ENCODE measurements around the gene GJA5. TPM values are rescaled to one million over a fixed set of nuclear protein-coding genes. Genes with fewer than 3 reads are reported as not detected.
"Not testable (repeated sequence)": the region's sequence is repeated elsewhere in the genome, so short reads cannot be mapped to it uniquely, and the experiment has no call there.

The GJA5 gene
- total RNA-seq, 1 donor from 2014 or later = 0.58 TPM

GRCh38 chr1:147738739-147739476 is 21.5 kb downstream of the GJA5 start:
- Mint-ChIP-seq H3K36me3 (no peaks in the 10 kb centered on the region), H3K27ac (no peak overlapping the region), H3K4me3 (no peak overlapping the region), H3K9me3 (no peaks in the 10 kb centered on the region), H3K27me3 (peaks cover 17% of the 10 kb centered on the region), H3K4me1 (ENCODE audit: unreplicated experiment) (no peaks in the 10 kb centered on the region)
- TF ChIP-seq CTCF (conservative IDR thresholded peaks at IDR 0.05) = no peak
- DNase-seq (ENCODE audit: extremely low spot score, unreplicated experiment) = no peak

- no peaks in the 10 kb centered on the region for H3K36me3 Mint-ChIP-seq
- TF ChIP-seq CTCF (conservative IDR thresholded peaks at IDR 0.05) = no peak
Measured at GRCh38 chr1:147738129-147738528, 22.3 kb downstream of the GJA5 start.

GRCh38 chr1:147736883-147737282 is 23.5 kb downstream of the GJA5 start:
- no peak overlapping the region for H3K27ac Mint-ChIP-seq
- H3K9me3 Mint-ChIP-seq = no peaks in the 10 kb centered on the region
- no peaks in the 10 kb centered on the region for H3K36me3 Mint-ChIP-seq
- H3K27me3 Mint-ChIP-seq = peaks cover 17% of the 10 kb centered on the region
- TF ChIP-seq CTCF (conservative IDR thresholded peaks at IDR 0.05) = no peak
- DNase-seq (ENCODE audit: extremely low spot score, unreplicated experiment) = no peak
- no peak overlapping the region for H3K4me3 Mint-ChIP-seq
- no peaks in the 10 kb centered on the region for H3K4me1 Mint-ChIP-seq (ENCODE audit: unreplicated experiment)

More at GRCh38 chr1:147738129-147738528, 22.3 kb downstream of the GJA5 start:
- Mint-ChIP-seq H3K9me3 (no peaks in the 10 kb centered on the region), H3K27me3 (peaks cover 17% of the 10 kb centered on the region), H3K27ac (no peak overlapping the region), H3K4me3 (no peak overlapping the region), H3K4me1 (ENCODE audit: unreplicated experiment) (no peaks in the 10 kb centered on the region)
- no peak for DNase-seq (ENCODE audit: extremely low spot score, unreplicated experiment)

- DNase-seq (ENCODE audit: extremely low spot score, unreplicated experiment) = no peak
- Mint-ChIP-seq H3K4me1 (ENCODE audit: unreplicated experiment) (no peaks in the 10 kb centered on the region), H3K27me3 (peaks cover 21% of the 10 kb centered on the region), H3K36me3 (no peaks in the 10 kb centered on the region), H3K9me3 (no peaks in the 10 kb centered on the region), H3K27ac (no peak overlapping the region), H3K4me3 (no peak overlapping the region)
- TF ChIP-seq CTCF (conservative IDR thresholded peaks at IDR 0.05) = no peak
Measured at GRCh38 chr1:147735423-147735822, 25.0 kb downstream of the GJA5 start.

GRCh38 chr1:147734291-147734841 is 26.0 kb downstream of the GJA5 start:
- H3K27me3 Mint-ChIP-seq = peaks cover 26% of the 10 kb centered on the region
- not testable (repeated sequence) for DNase-seq (ENCODE audit: extremely low spot score, unreplicated experiment); H3K4me3 Mint-ChIP-seq; H3K36me3 Mint-ChIP-seq; H3K4me1 Mint-ChIP-seq (ENCODE audit: unreplicated experiment); H3K9me3 Mint-ChIP-seq
- H3K27ac Mint-ChIP-seq = peak overlapping the region; percentile 33

- H3K4me3 Mint-ChIP-seq = no peak overlapping the region
- H3K36me3 Mint-ChIP-seq = no peaks in the 10 kb centered on the region
- TF ChIP-seq CTCF (conservative IDR thresholded peaks at IDR 0.05) = no peak
- peaks cover 5% of the 10 kb centered on the region for H3K4me1 Mint-ChIP-seq (ENCODE audit: unreplicated experiment)
- no peak overlapping the region for H3K27ac Mint-ChIP-seq
- H3K27me3 Mint-ChIP-seq = peaks cover 24% of the 10 kb centered on the region
- H3K9me3 Mint-ChIP-seq = no peaks in the 10 kb centered on the region
- DNase-seq (ENCODE audit: extremely low spot score, unreplicated experiment) = no peak
Measured at GRCh38 chr1:147729315-147729714, 31.1 kb downstream of the GJA5 start.
